Fibroblast of mammary gland (primary cell): ENCODE results near the gene RC3H1.
A peak's percentile ranks its signal among the peaks of the same experiment; 100 is the strongest.
"Not testable (repeated sequence)": the region's sequence is repeated elsewhere in the genome, so short reads cannot be mapped to it uniquely, and the experiment has no call there.

Experiments used
- DNase-seq: peaks from one replicate; pipeline ENCODE4 v3.0.0-alpha.2; 2010; ENCODE audit warnings: low read depth
- H3K4me3 ChIP-seq: 2 replicates; pipeline ENCODE4 v1.5.1; 2011; ENCODE audit warnings: low read depth, mild to moderate bottlenecking, low read length, moderate library complexity; ENCODE audit not compliant: control insufficient read depth
- TF ChIP-seq, protein P1 (sequence below): conservative IDR thresholded peaks from 2 replicates; pipeline ENCODE4 v1.5.1; 2011; ENCODE audit warnings: low read depth, low read length, inconsistent platforms; ENCODE audit not compliant: control insufficient read depth, insufficient read depth

Gene RC3H1

DNA sequence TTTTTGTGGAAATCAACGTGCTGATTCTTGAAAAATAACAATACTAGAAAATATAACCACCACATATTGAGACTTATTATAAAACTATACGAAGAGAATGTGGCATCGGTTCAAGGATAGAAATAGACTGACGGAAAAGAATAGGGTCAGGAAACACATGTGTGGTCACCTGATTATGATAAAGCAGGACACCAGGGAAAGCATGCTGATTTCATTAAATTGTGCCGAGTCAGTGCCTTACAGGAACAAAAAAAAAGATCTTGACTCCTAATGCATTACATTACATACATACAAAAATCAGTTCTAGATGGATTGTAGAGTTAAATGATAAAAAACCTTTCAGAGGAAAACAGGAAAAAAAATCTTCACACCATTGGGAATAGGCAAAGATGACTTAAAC, 61.5 kb downstream of the RC3H1 start:
- peak; percentile 59 for DNase-seq
- H3K4me3 ChIP-seq: no peak overlapping the region
- TF ChIP-seq, protein P1, sequence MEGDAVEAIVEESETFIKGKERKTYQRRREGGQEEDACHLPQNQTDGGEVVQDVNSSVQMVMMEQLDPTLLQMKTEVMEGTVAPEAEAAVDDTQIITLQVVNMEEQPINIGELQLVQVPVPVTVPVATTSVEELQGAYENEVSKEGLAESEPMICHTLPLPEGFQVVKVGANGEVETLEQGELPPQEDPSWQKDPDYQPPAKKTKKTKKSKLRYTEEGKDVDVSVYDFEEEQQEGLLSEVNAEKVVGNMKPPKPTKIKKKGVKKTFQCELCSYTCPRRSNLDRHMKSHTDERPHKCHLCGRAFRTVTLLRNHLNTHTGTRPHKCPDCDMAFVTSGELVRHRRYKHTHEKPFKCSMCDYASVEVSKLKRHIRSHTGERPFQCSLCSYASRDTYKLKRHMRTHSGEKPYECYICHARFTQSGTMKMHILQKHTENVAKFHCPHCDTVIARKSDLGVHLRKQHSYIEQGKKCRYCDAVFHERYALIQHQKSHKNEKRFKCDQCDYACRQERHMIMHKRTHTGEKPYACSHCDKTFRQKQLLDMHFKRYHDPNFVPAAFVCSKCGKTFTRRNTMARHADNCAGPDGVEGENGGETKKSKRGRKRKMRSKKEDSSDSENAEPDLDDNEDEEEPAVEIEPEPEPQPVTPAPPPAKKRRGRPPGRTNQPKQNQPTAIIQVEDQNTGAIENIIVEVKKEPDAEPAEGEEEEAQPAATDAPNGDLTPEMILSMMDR: no peak

DNA sequence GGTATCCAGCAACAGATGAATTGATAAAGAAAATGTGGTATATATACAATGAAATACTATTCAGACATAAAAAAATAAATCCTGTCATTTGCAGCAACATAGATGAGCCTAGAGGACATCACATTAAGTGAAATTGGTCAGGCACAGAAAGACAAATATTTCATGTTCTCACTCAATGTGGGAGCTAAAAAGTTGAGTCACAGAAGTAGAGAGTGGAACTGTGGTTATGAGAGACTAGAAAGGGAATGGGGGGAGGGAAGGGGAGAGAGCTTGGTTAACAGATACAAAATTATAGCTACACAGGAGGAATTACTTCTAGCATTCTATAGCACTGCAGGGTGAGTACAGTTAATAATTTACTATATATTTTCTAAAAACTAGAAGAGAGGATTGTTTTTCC, 68.0 kb downstream of the RC3H1 start:
- TF ChIP-seq, protein P1: no peak
- no peak overlapping the region for H3K4me3 ChIP-seq
- peak; percentile 36 for DNase-seq

DNA sequence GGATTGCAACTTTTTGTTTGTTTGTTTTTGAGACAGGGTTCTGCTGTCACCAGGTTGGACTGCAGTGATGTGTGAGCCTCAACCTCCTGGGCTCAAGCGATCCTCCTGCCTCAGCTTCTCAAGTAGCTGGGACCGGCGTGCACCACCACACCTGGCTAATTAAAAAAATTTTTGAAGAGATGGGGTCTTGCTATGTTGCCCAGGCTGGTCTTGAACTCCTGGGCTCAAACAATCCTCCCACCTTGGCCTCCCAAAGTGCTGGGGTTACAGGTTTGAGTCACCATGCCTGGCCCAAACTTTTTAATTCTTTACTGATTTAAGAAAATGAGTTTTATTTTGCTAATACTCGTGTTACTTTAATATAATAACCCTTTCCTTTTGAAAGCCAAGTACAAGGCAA, 73.6 kb downstream of the RC3H1 start:
- no peak for DNase-seq
- no peak overlapping the region for H3K4me3 ChIP-seq
- TF ChIP-seq, protein P1: no peak

DNA sequence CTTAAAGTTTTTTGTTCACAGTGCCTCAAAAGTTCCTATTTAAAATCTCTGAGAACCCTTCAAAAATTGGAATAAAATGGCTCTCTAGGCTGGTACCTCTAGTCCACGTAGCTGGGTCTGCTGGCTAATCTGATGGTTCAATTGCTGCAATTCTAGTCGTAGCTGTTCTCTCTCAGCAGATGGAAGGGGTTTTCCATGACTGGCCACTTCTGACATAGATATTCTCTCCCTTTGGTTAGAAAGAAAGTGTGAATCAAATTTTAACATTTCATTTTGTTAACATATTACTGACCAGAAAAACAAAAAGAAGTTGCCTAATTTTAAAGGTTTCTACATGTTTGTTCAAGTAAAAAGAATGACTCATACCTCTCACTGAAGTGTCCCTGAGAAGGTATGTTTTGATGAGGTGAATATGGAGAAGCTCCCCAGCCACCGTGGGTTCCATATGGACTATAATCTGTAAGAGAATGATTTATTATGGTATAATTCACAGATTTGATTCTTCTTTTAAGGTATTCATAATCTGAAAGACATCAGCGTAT, 75.7 kb downstream of the RC3H1 start:
- no peak overlapping the region for H3K4me3 ChIP-seq
- TF ChIP-seq, protein P1: no peak
- DNase-seq: peak; percentile 8

DNA sequence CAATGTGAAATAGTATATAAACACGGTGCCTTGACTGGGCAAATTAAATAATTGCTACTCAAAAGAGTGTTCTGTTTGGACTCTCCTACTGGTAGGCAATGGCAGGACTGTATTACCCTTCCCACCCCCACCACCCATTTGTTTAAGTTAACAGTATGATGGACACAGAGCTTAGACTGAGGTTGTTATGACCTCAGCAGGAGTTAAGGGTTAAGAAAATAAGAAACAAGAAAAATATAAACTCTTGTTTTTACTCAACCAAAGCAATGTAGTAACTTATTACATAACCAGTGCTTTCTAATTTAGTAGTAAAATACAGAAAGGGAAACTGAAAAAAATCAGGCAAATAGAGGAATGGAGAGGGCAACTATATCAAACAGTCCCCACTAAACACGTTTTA, 85.1 kb downstream of the RC3H1 start:
- no peak overlapping the region for H3K4me3 ChIP-seq
- DNase-seq: no peak
- TF ChIP-seq, protein P1: no peak

DNA sequence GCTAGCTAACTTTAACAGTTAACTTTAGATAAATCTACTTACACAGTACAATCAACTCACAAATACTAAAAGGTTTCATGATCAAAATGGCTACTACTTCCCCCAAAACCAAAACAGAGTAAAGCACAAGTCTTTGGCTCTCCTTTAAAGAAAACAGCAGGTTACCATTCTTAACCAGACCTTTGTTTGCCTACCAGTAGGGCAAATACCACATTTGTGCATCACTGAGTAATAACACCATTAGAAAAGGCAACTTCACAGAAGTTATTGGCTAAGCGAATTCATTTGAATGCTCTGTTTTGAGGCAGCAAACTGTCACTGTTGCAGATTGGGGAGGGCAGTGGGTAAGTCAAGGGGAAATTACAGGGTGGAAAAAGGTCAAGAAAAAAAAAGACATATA, 87.7 kb downstream of the RC3H1 start:
- TF ChIP-seq, protein P1: no peak

DNA sequence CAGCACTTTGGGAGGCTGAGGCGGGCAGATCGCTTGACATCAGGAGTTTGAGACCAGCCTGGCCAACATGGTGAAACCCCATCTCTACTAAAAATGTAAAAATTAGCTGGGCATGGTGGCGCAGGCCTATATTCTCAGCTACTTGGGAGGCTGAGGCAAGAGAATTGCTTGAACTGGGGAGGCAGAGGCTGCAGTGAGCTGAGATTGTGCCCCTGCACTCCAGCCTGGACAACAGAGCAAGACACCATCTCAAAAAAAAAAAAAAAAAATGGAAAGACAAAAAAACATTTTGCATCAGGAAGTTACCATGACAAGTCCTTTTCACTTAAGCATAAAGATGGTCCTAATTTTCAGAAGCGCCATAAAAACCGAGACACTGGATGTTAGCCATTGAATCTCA, 91.6 kb downstream of the RC3H1 start:
- not testable (repeated sequence) for H3K4me3 ChIP-seq, DNase-seq

More for the DNA sequence above, 87.7 kb downstream of the RC3H1 start:
- H3K4me3 ChIP-seq: no peak overlapping the region
- no peak for DNase-seq
